OCI-LY1 (cell line): ENCODE results near the gene RND2.
"Not testable (repeated sequence)": the region's sequence is repeated elsewhere in the genome, so short reads cannot be mapped to it uniquely, and the experiment has no call there.

Experiments used
- EZH2 ChIP-seq: fragments of 200-600 bp; sonication (generic), shearing (Covaris generic); IDR thresholded peaks from 2 replicates; pipeline ENCODE4 v1.8.0; 2017; ENCODE audit warnings: borderline replicate concordance, mixed run types, mild to moderate bottlenecking, antibody characterized with exemption, low read length, moderate library complexity, mixed read lengths
- TF ChIP-seq, protein P1 (sequence below): fragments of 200-600 bp; sonication (generic), shearing (Covaris generic); IDR thresholded peaks from 2 replicates; pipeline ENCODE4 v1.5.1; 2017; ENCODE audit warnings: mild to moderate bottlenecking, antibody characterized with exemption, low read length, moderate library complexity, mixed read lengths

DNA sequence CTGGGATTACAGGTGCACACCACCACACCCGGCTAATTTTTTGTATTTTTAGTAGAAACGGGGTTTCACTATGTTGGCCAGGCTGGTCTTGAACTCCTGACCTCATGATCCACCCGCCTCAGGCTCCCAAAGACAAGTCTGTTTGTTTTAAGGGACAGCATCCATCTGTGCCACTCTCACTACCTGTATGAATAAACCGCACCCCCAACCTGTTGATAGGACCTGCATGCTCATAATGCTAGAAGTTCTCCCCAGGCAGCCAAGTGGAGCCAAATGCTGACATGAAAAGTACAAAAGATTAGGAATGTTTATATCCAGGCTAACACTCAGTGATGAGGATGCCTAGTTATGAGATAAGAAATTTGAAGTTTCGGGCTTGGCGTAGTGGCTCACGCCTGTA lies 28.0 kb downstream of the RND2 start:
- TF ChIP-seq, protein P1, sequence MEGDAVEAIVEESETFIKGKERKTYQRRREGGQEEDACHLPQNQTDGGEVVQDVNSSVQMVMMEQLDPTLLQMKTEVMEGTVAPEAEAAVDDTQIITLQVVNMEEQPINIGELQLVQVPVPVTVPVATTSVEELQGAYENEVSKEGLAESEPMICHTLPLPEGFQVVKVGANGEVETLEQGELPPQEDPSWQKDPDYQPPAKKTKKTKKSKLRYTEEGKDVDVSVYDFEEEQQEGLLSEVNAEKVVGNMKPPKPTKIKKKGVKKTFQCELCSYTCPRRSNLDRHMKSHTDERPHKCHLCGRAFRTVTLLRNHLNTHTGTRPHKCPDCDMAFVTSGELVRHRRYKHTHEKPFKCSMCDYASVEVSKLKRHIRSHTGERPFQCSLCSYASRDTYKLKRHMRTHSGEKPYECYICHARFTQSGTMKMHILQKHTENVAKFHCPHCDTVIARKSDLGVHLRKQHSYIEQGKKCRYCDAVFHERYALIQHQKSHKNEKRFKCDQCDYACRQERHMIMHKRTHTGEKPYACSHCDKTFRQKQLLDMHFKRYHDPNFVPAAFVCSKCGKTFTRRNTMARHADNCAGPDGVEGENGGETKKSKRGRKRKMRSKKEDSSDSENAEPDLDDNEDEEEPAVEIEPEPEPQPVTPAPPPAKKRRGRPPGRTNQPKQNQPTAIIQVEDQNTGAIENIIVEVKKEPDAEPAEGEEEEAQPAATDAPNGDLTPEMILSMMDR, result not testable (repeated sequence)
- not testable (repeated sequence) for TF ChIP-seq EZH2
